Measurements from ENCODE around the gene DLK1. TPM values are rescaled to one million over a fixed set of nuclear protein-coding genes. Genes with fewer than 3 reads are reported as not detected.
A peak's percentile ranks its signal among the peaks of the same experiment; 100 is the strongest.

Gene DLK1
- total and polyA plus RNA-seq, 2 of the 13 experiments (the other 11 are each of a cell fraction or from before 2014, with no cell fraction given): 95.5 to 312 TPM

DNA sequence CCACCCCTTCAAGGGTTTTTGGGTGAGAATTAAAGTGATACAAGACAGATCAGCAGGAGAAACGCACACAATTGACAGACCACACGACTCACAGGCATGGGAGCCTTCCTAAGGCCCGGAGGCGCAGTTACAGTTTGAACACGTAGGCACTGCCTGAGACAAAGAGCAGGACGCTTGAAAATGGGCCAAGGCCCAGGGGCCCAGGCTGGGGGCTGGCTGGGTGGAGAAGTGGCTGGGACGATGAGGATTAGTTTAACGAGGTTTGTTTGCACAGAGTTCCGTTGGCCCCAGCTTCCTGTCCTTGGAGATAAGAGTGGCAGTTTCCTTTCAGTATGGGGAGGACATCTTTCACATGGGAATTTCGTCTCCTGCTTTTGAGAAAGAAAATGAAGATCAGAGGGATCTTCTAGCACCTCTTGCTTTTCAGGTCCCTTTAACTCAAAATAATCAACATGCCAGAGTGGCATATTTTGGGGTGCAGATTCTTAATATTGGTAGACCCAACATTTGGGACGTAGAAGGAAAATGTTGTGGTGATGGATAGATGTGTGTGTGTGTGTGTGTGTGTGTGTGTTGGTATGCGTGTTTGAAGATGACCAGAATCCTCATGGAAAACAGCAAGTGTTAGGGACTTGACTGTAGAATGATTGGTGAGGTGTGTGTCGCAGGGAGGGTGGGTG, 44.6 kb downstream of the DLK1 start (continued):
- TF ChIP-seq, protein P1, sequence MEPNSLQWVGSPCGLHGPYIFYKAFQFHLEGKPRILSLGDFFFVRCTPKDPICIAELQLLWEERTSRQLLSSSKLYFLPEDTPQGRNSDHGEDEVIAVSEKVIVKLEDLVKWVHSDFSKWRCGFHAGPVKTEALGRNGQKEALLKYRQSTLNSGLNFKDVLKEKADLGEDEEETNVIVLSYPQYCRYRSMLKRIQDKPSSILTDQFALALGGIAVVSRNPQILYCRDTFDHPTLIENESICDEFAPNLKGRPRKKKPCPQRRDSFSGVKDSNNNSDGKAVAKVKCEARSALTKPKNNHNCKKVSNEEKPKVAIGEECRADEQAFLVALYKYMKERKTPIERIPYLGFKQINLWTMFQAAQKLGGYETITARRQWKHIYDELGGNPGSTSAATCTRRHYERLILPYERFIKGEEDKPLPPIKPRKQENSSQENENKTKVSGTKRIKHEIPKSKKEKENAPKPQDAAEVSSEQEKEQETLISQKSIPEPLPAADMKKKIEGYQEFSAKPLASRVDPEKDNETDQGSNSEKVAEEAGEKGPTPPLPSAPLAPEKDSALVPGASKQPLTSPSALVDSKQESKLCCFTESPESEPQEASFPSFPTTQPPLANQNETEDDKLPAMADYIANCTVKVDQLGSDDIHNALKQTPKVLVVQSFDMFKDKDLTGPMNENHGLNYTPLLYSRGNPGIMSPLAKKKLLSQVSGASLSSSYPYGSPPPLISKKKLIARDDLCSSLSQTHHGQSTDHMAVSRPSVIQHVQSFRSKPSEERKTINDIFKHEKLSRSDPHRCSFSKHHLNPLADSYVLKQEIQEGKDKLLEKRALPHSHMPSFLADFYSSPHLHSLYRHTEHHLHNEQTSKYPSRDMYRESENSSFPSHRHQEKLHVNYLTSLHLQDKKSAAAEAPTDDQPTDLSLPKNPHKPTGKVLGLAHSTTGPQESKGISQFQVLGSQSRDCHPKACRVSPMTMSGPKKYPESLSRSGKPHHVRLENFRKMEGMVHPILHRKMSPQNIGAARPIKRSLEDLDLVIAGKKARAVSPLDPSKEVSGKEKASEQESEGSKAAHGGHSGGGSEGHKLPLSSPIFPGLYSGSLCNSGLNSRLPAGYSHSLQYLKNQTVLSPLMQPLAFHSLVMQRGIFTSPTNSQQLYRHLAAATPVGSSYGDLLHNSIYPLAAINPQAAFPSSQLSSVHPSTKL (CRISPR knock-in tag; IDR thresholded peaks at IDR 0.05): peak; percentile 75
- peak; percentile 47 for TF ChIP-seq HNF4A (CRISPR knock-in tag; IDR thresholded peaks at IDR 0.05)
- TF ChIP-seq, protein P2, sequence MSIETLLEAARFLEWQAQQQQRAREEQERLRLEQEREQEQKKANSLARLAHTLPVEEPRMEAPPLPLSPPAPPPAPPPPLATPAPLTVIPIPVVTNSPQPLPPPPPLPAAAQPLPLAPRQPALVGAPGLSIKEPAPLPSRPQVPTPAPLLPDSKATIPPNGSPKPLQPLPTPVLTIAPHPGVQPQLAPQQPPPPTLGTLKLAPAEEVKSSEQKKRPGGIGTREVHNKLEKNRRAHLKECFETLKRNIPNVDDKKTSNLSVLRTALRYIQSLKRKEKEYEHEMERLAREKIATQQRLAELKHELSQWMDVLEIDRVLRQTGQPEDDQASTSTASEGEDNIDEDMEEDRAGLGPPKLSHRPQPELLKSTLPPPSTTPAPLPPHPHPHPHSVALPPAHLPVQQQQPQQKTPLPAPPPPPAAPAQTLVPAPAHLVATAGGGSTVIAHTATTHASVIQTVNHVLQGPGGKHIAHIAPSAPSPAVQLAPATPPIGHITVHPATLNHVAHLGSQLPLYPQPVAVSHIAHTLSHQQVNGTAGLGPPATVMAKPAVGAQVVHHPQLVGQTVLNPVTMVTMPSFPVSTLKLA (IDR thresholded peaks at IDR 0.05): no peak
- no peak for TF ChIP-seq ZSCAN20 (CRISPR knock-in tag; IDR thresholded peaks at IDR 0.05; ENCODE audit: borderline replicate concordance)
- TF ChIP-seq, protein P3, sequence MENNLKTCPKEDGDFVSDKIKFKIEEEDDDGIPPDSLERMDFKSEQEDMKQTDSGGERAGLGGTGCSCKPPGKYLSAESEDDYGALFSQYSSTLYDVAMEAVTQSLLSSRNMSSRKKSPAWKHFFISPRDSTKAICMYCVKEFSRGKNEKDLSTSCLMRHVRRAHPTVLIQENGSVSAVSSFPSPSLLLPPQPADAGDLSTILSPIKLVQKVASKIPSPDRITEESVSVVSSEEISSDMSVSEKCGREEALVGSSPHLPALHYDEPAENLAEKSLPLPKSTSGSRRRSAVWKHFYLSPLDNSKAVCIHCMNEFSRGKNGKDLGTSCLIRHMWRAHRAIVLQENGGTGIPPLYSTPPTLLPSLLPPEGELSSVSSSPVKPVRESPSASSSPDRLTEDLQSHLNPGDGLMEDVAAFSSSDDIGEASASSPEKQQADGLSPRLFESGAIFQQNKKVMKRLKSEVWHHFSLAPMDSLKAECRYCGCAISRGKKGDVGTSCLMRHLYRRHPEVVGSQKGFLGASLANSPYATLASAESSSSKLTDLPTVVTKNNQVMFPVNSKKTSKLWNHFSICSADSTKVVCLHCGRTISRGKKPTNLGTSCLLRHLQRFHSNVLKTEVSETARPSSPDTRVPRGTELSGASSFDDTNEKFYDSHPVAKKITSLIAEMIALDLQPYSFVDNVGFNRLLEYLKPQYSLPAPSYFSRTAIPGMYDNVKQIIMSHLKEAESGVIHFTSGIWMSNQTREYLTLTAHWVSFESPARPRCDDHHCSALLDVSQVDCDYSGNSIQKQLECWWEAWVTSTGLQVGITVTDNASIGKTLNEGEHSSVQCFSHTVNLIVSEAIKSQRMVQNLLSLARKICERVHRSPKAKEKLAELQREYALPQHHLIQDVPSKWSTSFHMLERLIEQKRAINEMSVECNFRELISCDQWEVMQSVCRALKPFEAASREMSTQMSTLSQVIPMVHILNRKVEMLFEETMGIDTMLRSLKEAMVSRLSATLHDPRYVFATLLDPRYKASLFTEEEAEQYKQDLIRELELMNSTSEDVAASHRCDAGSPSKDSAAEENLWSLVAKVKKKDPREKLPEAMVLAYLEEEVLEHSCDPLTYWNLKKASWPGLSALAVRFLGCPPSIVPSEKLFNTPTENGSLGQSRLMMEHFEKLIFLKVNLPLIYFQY (CRISPR knock-in tag; IDR thresholded peaks at IDR 0.05; ENCODE audit: borderline replicate concordance): no peak
- peak; percentile 37; the same call in 1 of the 2 replicates for TF ChIP-seq SALL1 (CRISPR knock-in tag; IDR thresholded peaks at IDR 0.05)
- peak; percentile 64 for TF ChIP-seq PHF21A (CRISPR knock-in tag; IDR thresholded peaks at IDR 0.05)
- peak; percentile 81; the same call in 1 of the 2 replicates for TF ChIP-seq MED13 (CRISPR knock-in tag; IDR thresholded peaks at IDR 0.05)
- TF ChIP-seq, protein P4, sequence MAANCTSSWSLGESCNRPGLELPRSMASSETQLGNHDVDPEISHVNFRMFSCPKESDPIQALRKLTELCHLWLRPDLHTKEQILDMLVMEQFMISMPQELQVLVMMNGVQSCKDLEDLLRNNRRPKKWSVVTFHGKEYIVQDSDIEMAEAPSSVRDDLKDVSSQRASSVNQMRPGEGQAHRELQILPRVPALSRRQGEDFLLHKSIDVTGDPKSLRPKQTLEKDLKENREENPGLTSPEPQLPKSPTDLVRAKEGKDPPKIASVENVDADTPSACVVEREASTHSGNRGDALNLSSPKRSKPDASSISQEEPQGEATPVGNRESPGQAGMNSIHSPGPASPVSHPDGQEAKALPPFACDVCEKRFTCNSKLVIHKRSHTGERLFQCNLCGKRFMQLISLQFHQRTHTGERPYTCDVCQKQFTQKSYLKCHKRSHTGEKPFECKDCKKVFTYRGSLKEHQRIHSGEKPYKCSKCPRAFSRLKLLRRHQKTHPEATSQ (CRISPR knock-in tag; IDR thresholded peaks at IDR 0.05; ENCODE audit: borderline replicate concordance): peak; percentile 72; the same call in 1 of the 2 replicates
- TF ChIP-seq TCF7 (IDR thresholded peaks at IDR 0.05; ENCODE audit: low read depth): peak; percentile 24; the same call in 1 of the 2 replicates
- peak; percentile 28; the same call in 1 of the 2 replicates for TF ChIP-seq ZNF746 (CRISPR knock-in tag; IDR thresholded peaks at IDR 0.05)
- peak; percentile 26; the same call in 1 of the 2 replicates for TF ChIP-seq SIX1 (CRISPR knock-in tag; IDR thresholded peaks at IDR 0.05; ENCODE audit: borderline replicate concordance)
- TF ChIP-seq, protein P5, sequence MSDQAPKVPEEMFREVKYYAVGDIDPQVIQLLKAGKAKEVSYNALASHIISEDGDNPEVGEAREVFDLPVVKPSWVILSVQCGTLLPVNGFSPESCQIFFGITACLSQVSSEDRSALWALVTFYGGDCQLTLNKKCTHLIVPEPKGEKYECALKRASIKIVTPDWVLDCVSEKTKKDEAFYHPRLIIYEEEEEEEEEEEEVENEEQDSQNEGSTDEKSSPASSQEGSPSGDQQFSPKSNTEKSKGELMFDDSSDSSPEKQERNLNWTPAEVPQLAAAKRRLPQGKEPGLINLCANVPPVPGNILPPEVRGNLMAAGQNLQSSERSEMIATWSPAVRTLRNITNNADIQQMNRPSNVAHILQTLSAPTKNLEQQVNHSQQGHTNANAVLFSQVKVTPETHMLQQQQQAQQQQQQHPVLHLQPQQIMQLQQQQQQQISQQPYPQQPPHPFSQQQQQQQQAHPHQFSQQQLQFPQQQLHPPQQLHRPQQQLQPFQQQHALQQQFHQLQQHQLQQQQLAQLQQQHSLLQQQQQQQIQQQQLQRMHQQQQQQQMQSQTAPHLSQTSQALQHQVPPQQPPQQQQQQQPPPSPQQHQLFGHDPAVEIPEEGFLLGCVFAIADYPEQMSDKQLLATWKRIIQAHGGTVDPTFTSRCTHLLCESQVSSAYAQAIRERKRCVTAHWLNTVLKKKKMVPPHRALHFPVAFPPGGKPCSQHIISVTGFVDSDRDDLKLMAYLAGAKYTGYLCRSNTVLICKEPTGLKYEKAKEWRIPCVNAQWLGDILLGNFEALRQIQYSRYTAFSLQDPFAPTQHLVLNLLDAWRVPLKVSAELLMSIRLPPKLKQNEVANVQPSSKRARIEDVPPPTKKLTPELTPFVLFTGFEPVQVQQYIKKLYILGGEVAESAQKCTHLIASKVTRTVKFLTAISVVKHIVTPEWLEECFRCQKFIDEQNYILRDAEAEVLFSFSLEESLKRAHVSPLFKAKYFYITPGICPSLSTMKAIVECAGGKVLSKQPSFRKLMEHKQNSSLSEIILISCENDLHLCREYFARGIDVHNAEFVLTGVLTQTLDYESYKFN (CRISPR knock-in tag; conservative IDR thresholded peaks at IDR 0.05): peak; percentile 67
- TF ChIP-seq MED8 (CRISPR knock-in tag; IDR thresholded peaks at IDR 0.05; ENCODE audit: insufficient replicate concordance): peak; percentile 70
